OCI-LY3 (cell line): Measurements from ENCODE around the gene VAC14.

Source experiments
- H2AFZ ChIP-seq: fragments of 200-600, 300-600 bp; shearing (Covaris generic); 2 replicates; pipeline ENCODE4 v1.6.0; 2014; ENCODE audit warnings: antibody characterized with exemption, low read depth, low read length
- H3K27ac ChIP-seq: fragments of 200-600, 300-600 bp; sonication (generic); 2 replicates; pipeline ENCODE4 v1.5.1; 2014; ENCODE audit warnings: mild to moderate bottlenecking, low read length, moderate library complexity, mixed read lengths
- H3K27me3 ChIP-seq: fragments of 200-600, 300-600 bp; sonication (generic); 2 replicates; pipeline ENCODE4 v1.6.1; 2014; ENCODE audit warnings: low read depth, low read length, mixed read lengths
- H3K36me3 ChIP-seq: fragments of 200-600, 300-600 bp; sonication (generic); replicated peaks from 2 replicates; pipeline ENCODE3; 2014; ENCODE audit warnings: low read depth, low read length, mixed read lengths
- H3K4me1 ChIP-seq: fragments of 300-600, 200-600 bp; sonication (generic); 2 replicates; pipeline ENCODE4 v1.6.1; 2014; ENCODE audit warnings: low read length, mixed read lengths
- H3K4me2 ChIP-seq: fragments of 200-600, 300-600 bp; sonication (generic); 2 replicates; pipeline ENCODE4 v1.6.1; 2014; ENCODE audit warnings: low read length, mixed read lengths
- H3K4me3 ChIP-seq: fragments of 300-600, 200-600 bp; sonication (generic); 2 replicates; pipeline ENCODE4 v1.5.1; 2014; ENCODE audit warnings: antibody characterized with exemption, mild to moderate bottlenecking, low read length, moderate library complexity
- H3K79me2 ChIP-seq: fragments of 300-600, 200-600 bp; shearing (Covaris generic); 2 replicates; pipeline ENCODE4 v1.6.1; 2014; ENCODE audit warnings: mild to moderate bottlenecking, low read length, mixed read lengths
- H3K9ac ChIP-seq: fragments of 300-600, 200-600 bp; shearing (Covaris generic); 2 replicates; pipeline ENCODE4 v1.6.0; 2014; ENCODE audit warnings: mild to moderate bottlenecking, low read length, moderate library complexity
- H3K9me3 ChIP-seq: fragments of 200-600, 300-600 bp; shearing (Covaris generic); 2 replicates; pipeline ENCODE4 v1.6.1; 2014; ENCODE audit warnings: low read length, mixed read lengths; ENCODE audit not compliant: insufficient read depth
- H4K20me1 ChIP-seq: fragments of 200-600, 300-600 bp; sonication (generic); 2 replicates; pipeline ENCODE4 v1.6.1; 2016; ENCODE audit warnings: low read length, mixed read lengths; ENCODE audit not compliant: insufficient read depth
- EZH2phosphoT487 ChIP-seq: fragments of 200-600 bp; shearing (Covaris generic); IDR thresholded peaks from 2 replicates; pipeline ENCODE4 v1.6.1; 2018; ENCODE audit warnings: antibody characterized with exemption, mixed run types, low read depth
- TF ChIP-seq, protein P1 (sequence below): fragments of 200-600, 300-600 bp; sonication (generic); IDR thresholded peaks from 2 replicates; pipeline ENCODE4 v1.5.1; 2014; ENCODE audit warnings: antibody characterized with exemption, low read length, low read depth

VAC14 gene

DNA sequence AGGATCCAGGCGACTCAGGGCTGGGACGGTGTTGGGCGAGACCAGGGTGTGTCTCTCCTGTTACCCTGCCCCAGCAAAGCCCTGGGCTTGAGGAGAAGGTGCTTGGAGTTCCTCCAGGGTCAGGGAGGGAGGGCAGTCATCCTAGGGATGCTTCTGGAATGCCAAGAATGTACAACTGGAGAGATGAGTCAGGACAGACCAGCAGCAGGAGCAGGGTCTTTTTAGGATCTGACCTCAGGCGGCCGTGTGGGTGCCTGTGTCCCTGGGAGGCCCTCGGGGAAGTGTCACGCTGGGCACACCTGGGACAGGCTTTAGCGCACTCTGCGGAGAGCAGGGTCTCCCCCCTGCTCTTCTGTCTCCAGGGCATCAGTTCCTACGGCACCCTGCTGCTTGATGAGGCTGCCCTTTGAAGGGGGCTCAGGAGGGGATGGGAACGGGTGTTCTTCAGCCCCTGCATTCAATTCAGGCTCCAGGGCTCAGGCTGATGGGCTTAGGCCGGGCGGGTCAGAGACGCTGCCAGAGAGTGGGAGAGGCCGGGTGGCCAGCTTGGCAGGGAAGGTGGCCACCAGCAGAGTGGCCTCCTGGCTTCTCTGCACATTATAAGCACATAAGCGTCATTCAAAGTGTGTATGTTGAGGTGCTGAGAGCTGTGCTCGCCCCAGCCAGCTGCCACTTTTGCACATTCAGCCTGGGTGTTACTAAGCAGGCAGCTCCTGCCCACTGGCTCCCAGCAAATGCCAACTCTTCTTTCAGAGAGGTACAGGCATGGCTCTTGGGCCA is 106.7 kb downstream of the VAC14 start:
- Histone ChIP-seq H4K20me1 (no peaks in the 10 kb centered on the region), H3K79me2 (no peaks in the 10 kb centered on the region), H3K9ac (no peak overlapping the region), H3K4me1 (no peaks in the 10 kb centered on the region), H3K36me3 (no peaks in the 10 kb centered on the region), H3K4me3 (no peak overlapping the region), H3K27me3 (no peaks in the 10 kb centered on the region), H2AFZ (no peak overlapping the region), H3K9me3 (no peaks in the 10 kb centered on the region), H3K27ac (no peak overlapping the region), H3K4me2 (no peak overlapping the region)
- TF ChIP-seq, protein P1, sequence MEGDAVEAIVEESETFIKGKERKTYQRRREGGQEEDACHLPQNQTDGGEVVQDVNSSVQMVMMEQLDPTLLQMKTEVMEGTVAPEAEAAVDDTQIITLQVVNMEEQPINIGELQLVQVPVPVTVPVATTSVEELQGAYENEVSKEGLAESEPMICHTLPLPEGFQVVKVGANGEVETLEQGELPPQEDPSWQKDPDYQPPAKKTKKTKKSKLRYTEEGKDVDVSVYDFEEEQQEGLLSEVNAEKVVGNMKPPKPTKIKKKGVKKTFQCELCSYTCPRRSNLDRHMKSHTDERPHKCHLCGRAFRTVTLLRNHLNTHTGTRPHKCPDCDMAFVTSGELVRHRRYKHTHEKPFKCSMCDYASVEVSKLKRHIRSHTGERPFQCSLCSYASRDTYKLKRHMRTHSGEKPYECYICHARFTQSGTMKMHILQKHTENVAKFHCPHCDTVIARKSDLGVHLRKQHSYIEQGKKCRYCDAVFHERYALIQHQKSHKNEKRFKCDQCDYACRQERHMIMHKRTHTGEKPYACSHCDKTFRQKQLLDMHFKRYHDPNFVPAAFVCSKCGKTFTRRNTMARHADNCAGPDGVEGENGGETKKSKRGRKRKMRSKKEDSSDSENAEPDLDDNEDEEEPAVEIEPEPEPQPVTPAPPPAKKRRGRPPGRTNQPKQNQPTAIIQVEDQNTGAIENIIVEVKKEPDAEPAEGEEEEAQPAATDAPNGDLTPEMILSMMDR, result no peak
- TF ChIP-seq EZH2phosphoT487, result no peak

DNA sequence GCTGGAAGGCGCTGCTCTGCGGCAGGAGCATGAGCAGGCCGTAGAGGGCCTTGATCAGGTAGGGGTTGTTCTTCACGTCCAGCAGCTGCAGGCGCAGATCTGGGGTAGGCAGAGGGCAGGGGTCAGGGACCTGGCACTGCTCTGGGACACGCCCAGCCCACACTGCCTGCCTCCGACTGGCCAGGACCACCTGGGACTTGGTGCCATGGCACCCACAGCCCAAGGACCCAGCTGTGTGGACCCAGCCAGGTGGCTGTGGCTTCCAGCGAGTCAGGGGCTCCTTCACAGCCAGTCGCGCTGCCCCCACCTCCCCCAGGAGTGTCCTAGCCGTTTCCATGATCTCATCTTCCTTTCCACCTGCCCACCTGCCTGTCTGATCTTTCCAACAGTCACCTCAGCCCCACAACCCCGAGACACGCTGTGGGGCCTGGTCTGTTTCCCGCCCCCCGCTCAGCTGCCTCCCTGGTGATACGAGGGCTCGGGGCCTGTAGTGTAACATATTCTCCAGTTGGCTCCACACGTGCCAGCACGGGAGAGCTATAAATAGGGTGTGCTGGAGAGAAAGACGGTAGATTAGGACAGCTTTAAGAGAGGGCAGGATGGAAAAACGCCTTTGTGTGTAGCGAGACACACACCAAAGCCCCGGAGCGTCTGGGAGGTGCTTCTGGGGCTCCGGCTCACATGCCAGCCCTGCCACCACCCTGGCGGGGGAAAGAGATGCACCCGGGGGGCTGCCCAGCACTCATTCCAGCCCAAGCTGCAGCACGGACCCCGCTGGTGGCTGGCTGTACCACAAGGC is 107.9 kb downstream of the VAC14 start:
- no peak overlapping the region for H3K4me3 ChIP-seq
- H3K9ac ChIP-seq, result no peak overlapping the region
- no peak overlapping the region for H2AFZ ChIP-seq
- H3K9me3 ChIP-seq, result no peaks in the 10 kb centered on the region
- no peaks in the 10 kb centered on the region for H3K27me3 ChIP-seq
- no peaks in the 10 kb centered on the region for H4K20me1 ChIP-seq
- no peak for TF ChIP-seq EZH2phosphoT487
- TF ChIP-seq, protein P1, result no peak
- no peak overlapping the region for H3K4me2 ChIP-seq
- H3K4me1 ChIP-seq, result no peaks in the 10 kb centered on the region
- H3K36me3 ChIP-seq, result no peaks in the 10 kb centered on the region
- no peaks in the 10 kb centered on the region for H3K79me2 ChIP-seq
- H3K27ac ChIP-seq, result no peak overlapping the region

DNA sequence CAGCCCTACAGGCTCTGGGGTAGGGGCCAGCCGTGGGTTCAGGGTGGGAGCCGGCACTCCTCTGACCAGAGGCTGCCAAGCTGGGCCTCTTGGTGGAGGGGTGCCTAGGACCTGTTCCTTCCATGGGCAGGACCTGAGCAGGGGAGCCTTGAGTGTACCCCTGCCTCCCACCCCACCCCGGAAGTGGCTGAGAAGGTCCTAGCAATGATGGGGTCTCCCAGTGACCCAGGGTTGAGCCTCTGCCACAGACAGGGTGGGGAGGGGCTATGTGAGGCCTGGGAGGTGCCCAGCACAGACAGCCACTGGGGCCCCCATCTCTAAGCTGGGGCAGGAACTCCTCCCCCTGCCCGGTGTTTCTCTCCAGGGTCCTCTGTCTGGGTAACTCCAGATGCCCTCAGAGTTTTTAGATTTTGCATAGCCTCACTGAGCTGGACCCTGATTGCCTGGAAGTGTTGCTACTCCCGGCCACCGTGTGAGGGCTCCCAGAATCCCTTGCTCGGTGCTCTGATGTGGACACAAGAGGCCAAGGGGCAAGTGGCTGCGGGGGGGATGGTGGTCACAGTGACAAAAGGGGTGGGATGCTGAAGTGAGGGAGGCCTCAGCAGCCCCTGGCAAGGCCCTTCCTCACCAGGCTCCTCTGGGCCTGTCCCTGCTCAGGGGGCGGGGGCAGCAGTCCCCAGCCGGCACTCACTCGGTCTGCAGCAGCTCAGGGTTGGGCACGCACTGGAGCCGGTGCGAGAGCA is 108.7 kb downstream of the VAC14 start:
- H3K36me3 ChIP-seq, result no peaks in the 10 kb centered on the region
- no peak overlapping the region for H2AFZ ChIP-seq
- no peak overlapping the region for H3K27ac ChIP-seq
- TF ChIP-seq EZH2phosphoT487, result no peak
- TF ChIP-seq, protein P1, result no peak
- no peaks in the 10 kb centered on the region for H3K27me3 ChIP-seq
- H4K20me1 ChIP-seq, result no peaks in the 10 kb centered on the region
- H3K4me2 ChIP-seq, result no peak overlapping the region
- no peak overlapping the region for H3K4me3 ChIP-seq
- H3K9ac ChIP-seq, result no peak overlapping the region
- no peaks in the 10 kb centered on the region for H3K4me1 ChIP-seq
- no peaks in the 10 kb centered on the region for H3K9me3 ChIP-seq
- no peaks in the 10 kb centered on the region for H3K79me2 ChIP-seq
